Endodermal cell (in vitro differentiated cells): ENCODE measurements around the gene AASDHPPT. TPM values are rescaled to one million over a fixed set of nuclear protein-coding genes. Genes with fewer than 3 reads are reported as not detected.

Experiments used
- DNase-seq: peaks from one replicate; pipeline ENCODE4 v3.0.0-alpha.2; 2017
- H3K27ac ChIP-seq: 2 replicates; pipeline ENCODE4 v1.5.1; 2013; ENCODE audit warnings: mild to moderate bottlenecking, low read depth, low read length, moderate library complexity
- H3K27me3 ChIP-seq: 2 replicates; pipeline ENCODE4 v1.6.1; 2013; ENCODE audit warnings: mild to moderate bottlenecking, low read length, moderate library complexity; ENCODE audit not compliant: insufficient read depth, control insufficient read depth, poor library complexity, severe bottlenecking
- H3K36me3 ChIP-seq: 2 replicates; pipeline ENCODE4 v1.7.0; 2013; ENCODE audit warnings: mild to moderate bottlenecking, low read length, moderate library complexity; ENCODE audit not compliant: control insufficient read depth, insufficient read depth
- H3K4me1 ChIP-seq: one replicate; pipeline ENCODE4 v1.7.0; 2013; ENCODE audit warnings: low read length; ENCODE audit not compliant: control insufficient read depth, insufficient read depth
- H3K4me3 ChIP-seq: 2 replicates; pipeline ENCODE4 v1.5.1; 2013; ENCODE audit warnings: mild to moderate bottlenecking, low read length, moderate library complexity
- H3K9ac ChIP-seq: 2 replicates; pipeline ENCODE4 v1.6.1; 2013; ENCODE audit warnings: mild to moderate bottlenecking, low read length, moderate library complexity; ENCODE audit not compliant: poor library complexity, severe bottlenecking; ENCODE audit errors: extremely low read depth
- H3K9me3 ChIP-seq: 2 replicates; pipeline ENCODE4 v1.6.1; 2013; ENCODE audit warnings: mild to moderate bottlenecking, low read length, moderate library complexity; ENCODE audit not compliant: control insufficient read depth
- H3K27ac Mint-ChIP-seq: 2 replicates; pipeline ENCODE4 v1.8.0; 2020; ENCODE audit warnings: mixed read lengths
- H3K27me3 Mint-ChIP-seq: 2 replicates; pipeline ENCODE4 v1.8.0; 2021; ENCODE audit warnings: mild to moderate bottlenecking, mixed read lengths; ENCODE audit not compliant: insufficient read depth
- H3K36me3 Mint-ChIP-seq: 2 replicates; pipeline ENCODE4 v1.8.0; 2020; ENCODE audit warnings: low read depth, mixed read lengths
- H3K4me1 Mint-ChIP-seq: 2 replicates; pipeline ENCODE4 v1.8.0; 2020; ENCODE audit warnings: mixed read lengths
- H3K4me3 Mint-ChIP-seq: 2 replicates; pipeline ENCODE4 v1.8.0; 2020; ENCODE audit warnings: mild to moderate bottlenecking, moderate library complexity, mixed read lengths
- H3K9me3 Mint-ChIP-seq: 2 replicates; pipeline ENCODE4 v1.8.0; 2020; ENCODE audit warnings: mild to moderate bottlenecking, mixed read lengths
- CTCF ChIP-seq: fragments of 200-600 bp; sonication (generic); conservative IDR thresholded peaks from 2 replicates; pipeline ENCODE4 v1.5.0; 2021; ENCODE audit warnings: antibody characterized with exemption, mild to moderate bottlenecking
- whole genome bisulfite sequencing, 2 experiments: methylation state at CpG; one replicate each; pipeline versions ENCODE4 v1.1.5 to v1.1.7; 2013; ENCODE audit warnings: missing lambda C conversion rate in 2 of 2, mixed read lengths in 1 of 2; ENCODE audit not compliant: insufficient coverage in 1 of 2, insufficient read length in 1 of 2; 5-methylcytosine and 5-hydroxymethylcytosine counted together
- total RNA-seq, 2 donors: library from RNA; stranded (reverse); fragmentation: NEBNext Ultra II Directional in 1 of 2; extraction: Animal tissue kit (Norgen Biotek cat#: 25700) in 1 of 2; gene quantifications; 2 replicates in 1 of 2; 3 replicates in 1 of 2; pipeline ENCODE4 v1.2.1, GENCODE V29; 2021

The AASDHPPT gene
- total RNA-seq, 2 donors from 2014 or later = 44.8 to 52.3 TPM

- Histone ChIP-seq H3K36me3 (peaks cover 58% of the 10 kb centered on the region), H3K27ac (peak overlapping the region; percentile 13), H3K4me3 (no peak overlapping the region), H3K9ac (no peak overlapping the region), H3K9me3 (no peaks in the 10 kb centered on the region), H3K27me3 (no peaks in the 10 kb centered on the region), H3K4me1 (peaks cover 3% of the 10 kb centered on the region)
- Mint-ChIP-seq H3K4me1 (peaks cover 12% of the 10 kb centered on the region), H3K9me3 (no peaks in the 10 kb centered on the region), H3K4me3 (no peak overlapping the region), H3K36me3 (peaks cover 49% of the 10 kb centered on the region), H3K27me3 (no peaks in the 10 kb centered on the region), H3K27ac (peak overlapping the region; percentile 5)
- WGBS, 2 experiments = 97 to 100% methylated on average over 1 of the region's 1 CpG
- DNase-seq = no peak
- no peak for TF ChIP-seq CTCF
These were observed 8.7 kb downstream of the AASDHPPT start for GRCh38 chr11:106086135-106086534.

- no peak for TF ChIP-seq CTCF
- peak overlapping the region; percentile 5 for H3K27ac Mint-ChIP-seq
- peaks cover 51% of the 10 kb centered on the region for H3K36me3 Mint-ChIP-seq
- Histone ChIP-seq H3K9me3 (no peaks in the 10 kb centered on the region), H3K36me3 (peaks cover 61% of the 10 kb centered on the region), H3K27ac (no peak overlapping the region), H3K4me1 (no peaks in the 10 kb centered on the region), H3K9ac (no peak overlapping the region), H3K27me3 (no peaks in the 10 kb centered on the region), H3K4me3 (no peak overlapping the region)
- H3K4me1 Mint-ChIP-seq = peaks cover 10% of the 10 kb centered on the region
- H3K4me3 Mint-ChIP-seq = no peak overlapping the region
- no peak for DNase-seq
- no peaks in the 10 kb centered on the region for H3K9me3 Mint-ChIP-seq
- no peaks in the 10 kb centered on the region for H3K27me3 Mint-ChIP-seq
- WGBS, 2 experiments = 88 to 92% methylated on average over 2 of the region's 2 CpGs
These were observed 9.4 kb downstream of the AASDHPPT start for GRCh38 chr11:106086850-106087249.

DNA sequence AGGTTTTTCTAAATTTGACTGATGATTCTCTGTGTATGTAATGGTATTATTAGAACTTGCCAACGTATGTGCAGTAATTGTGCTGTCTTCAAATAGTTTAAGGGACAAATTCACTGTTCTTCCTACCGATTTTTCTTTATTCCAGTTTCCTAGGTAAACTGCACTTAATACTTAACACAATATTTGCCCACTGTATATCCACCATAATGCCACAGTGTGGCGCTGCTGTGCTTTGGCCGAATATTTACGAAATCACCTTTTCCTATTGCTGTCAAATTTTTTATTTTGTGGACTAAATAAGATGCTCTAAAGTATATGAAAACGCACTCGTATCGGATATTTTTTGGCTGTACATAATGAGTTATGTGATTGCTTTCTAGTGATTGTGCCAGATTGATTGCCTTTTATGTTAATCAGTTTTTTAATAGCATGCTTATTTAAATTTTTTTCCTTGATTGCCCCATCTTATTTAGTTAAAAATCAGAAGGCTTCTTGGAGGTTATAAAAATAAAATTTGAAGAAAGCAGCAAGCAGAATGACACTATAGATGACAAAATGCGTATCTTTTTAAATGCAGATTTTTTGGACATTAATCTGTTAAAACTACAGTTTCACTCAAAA lies 10.5 kb downstream of the AASDHPPT start:
- Histone ChIP-seq H3K27me3 (no peaks in the 10 kb centered on the region), H3K9me3 (no peaks in the 10 kb centered on the region), H3K9ac (no peak overlapping the region), H3K36me3 (peaks cover 61% of the 10 kb centered on the region), H3K4me1 (no peaks in the 10 kb centered on the region), H3K27ac (no peak overlapping the region), H3K4me3 (no peak overlapping the region)
- Mint-ChIP-seq H3K9me3 (no peaks in the 10 kb centered on the region), H3K27me3 (no peaks in the 10 kb centered on the region), H3K4me3 (no peak overlapping the region), H3K27ac (peak overlapping the region; percentile 58), H3K4me1 (peaks cover 8% of the 10 kb centered on the region), H3K36me3 (peaks cover 52% of the 10 kb centered on the region)
- DNase-seq = peak; percentile 64
- peak; percentile 92 for TF ChIP-seq CTCF
- WGBS, 2 experiments = 60 to 92% methylated on average over 3 to 9 of the region's 9 CpGs
